Effector memory CD4-positive, alpha-beta T cell (primary cell): ENCODE data around the gene TET3.

Source experiments
- DNase-seq, 3 donors: peaks; one replicate each; pipeline ENCODE4 v3.0.0-alpha.2; 2020
- H3K27ac ChIP-seq: 2 replicates; pipeline ENCODE4 v1.7.0; 2013; ENCODE audit warnings: mild to moderate bottlenecking, low read length, moderate library complexity; ENCODE audit not compliant: insufficient read depth, poor library complexity, severe bottlenecking
- H3K27me3 ChIP-seq: replicated peaks from 2 replicates; pipeline ENCODE4 v1.7.0; 2013; ENCODE audit warnings: mild to moderate bottlenecking, low read length; ENCODE audit not compliant: insufficient read depth, control insufficient read depth, poor library complexity, severe bottlenecking
- H3K36me3 ChIP-seq: 2 replicates; pipeline ENCODE4 v1.7.0; 2013; ENCODE audit warnings: mild to moderate bottlenecking, low read length, moderate library complexity; ENCODE audit not compliant: control insufficient read depth, insufficient read depth
- H3K4me1 ChIP-seq: 2 replicates; pipeline ENCODE4 v1.7.0; 2013; ENCODE audit warnings: low read length, mild to moderate bottlenecking; ENCODE audit not compliant: control insufficient read depth, insufficient read depth, poor library complexity, severe bottlenecking
- H3K4me3 ChIP-seq: 2 replicates; pipeline ENCODE4 v1.7.0; 2013; ENCODE audit warnings: low read length, low read depth, mild to moderate bottlenecking; ENCODE audit not compliant: insufficient read depth, poor library complexity, severe bottlenecking
- H3K9me3 ChIP-seq: 2 replicates; pipeline ENCODE4 v1.7.0; 2013; ENCODE audit warnings: mild to moderate bottlenecking, low read length, moderate library complexity; ENCODE audit not compliant: control insufficient read depth

TET3 gene

DNA sequence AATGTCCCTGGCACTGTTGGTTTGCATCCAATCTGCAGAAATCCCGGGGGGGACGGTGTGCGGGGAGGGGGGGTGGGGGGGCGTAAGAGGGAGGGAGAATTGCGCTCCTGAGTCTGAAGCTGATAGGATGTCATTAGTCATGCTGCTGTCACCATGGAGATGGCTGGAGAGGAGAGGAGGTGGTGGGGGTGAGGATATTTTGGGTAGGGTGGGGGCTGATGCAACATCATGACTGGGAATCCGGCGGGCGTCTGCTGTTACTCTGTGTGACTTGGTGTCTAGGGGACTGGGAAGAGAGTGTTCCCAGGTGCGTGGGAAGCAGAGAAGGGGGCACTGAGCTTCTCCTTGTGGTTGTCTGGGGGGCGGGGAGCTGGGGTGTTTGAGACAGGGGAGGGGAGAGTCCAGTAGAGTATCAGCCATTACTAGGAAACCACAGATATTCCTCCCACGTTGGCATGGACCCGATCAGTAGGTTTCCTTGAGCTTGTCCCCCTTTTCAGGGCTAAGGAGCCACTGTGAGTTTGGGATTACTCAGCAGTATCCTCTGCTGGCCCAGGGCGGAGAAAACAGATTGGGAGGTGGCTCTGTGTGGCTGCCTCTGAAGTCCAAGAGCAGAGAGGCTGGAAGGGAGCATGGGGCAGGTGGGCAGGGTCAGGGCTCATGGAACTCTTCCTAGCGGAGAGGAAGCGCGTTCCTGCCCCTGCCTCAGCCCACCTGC lies 18.9 kb downstream of the TET3 start:
- peak overlapping the region; percentile 62 for H3K27ac ChIP-seq
- H3K4me3 ChIP-seq, result no peak overlapping the region
- no peak for DNase-seq

GRCh38 chr2:74004212-74005182 lies 19.8 kb downstream of the TET3 start:
- no peaks in the 10 kb centered on the region for H3K9me3 ChIP-seq
- H3K4me1 ChIP-seq, result peaks cover 11% of the 10 kb centered on the region
- H3K4me3 ChIP-seq, result no peak overlapping the region
- H3K27ac ChIP-seq, result no peak overlapping the region
- no peak for DNase-seq
- H3K27me3 ChIP-seq, result no peaks in the 10 kb centered on the region
- peaks cover 3% of the 10 kb centered on the region for H3K36me3 ChIP-seq

More for the DNA sequence above, 18.9 kb downstream of the TET3 start:
- Histone ChIP-seq H3K9me3 (no peaks in the 10 kb centered on the region), H3K36me3 (peaks cover 3% of the 10 kb centered on the region), H3K27me3 (no peaks in the 10 kb centered on the region), H3K4me1 (peaks cover 11% of the 10 kb centered on the region)

DNA sequence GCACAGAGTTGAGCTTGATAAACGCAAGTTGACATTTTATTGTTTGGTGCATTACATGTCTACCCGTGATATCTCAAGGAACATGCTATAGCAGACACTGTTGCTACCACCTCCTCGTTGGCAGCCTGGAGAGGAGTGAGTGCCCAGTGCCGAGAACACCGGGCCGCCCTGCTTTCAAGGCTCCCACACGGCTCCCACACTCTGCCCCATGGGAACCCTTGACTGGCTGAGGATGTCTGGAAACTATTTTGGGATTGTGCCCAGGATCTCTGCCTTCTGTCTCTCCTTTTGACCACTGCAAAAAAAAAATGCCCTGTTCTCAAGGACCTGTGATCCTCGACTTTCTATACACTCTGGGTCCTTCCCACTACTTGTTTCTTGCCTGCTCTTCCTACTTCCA lies 21.1 kb downstream of the TET3 start:
- no peak overlapping the region for H3K4me3 ChIP-seq
- peaks cover 3% of the 10 kb centered on the region for H3K36me3 ChIP-seq
- H3K4me1 ChIP-seq, result peaks cover 11% of the 10 kb centered on the region
- no peaks in the 10 kb centered on the region for H3K9me3 ChIP-seq
- H3K27me3 ChIP-seq, result no peaks in the 10 kb centered on the region
- H3K27ac ChIP-seq, result no peak overlapping the region
- no peak for DNase-seq

DNA sequence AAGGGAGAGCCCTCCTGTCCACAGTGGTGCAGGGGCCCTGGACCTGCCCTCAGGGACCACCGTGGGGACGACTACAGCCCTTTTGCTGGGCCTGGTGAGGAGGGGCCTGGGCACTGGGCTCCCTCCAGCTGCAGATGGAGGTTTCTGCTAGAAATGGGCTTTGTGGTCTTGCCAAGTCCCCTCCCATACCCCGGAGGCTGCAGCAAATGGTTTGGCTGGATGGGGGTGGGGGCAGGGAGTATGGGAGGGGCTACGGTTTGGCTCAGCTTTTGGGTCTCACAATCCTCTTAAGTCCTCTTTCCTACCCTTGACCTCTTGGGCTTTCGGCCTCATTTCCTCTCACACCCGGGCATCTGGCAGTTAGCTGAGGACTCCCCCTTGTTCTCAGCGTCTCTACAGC lies 21.7 kb downstream of the TET3 start:
- Histone ChIP-seq H3K36me3 (peaks cover 3% of the 10 kb centered on the region), H3K9me3 (no peaks in the 10 kb centered on the region), H3K27me3 (no peaks in the 10 kb centered on the region), H3K27ac (no peak overlapping the region), H3K4me1 (peaks cover 11% of the 10 kb centered on the region), H3K4me3 (no peak overlapping the region)
- no peak for DNase-seq

GRCh38 chr2:74007121-74007520 lies 22.4 kb downstream of the TET3 start:
- Histone ChIP-seq H3K4me1 (peaks cover 5% of the 10 kb centered on the region), H3K27ac (no peak overlapping the region)

GRCh38 chr2:74007711-74008110 lies 23.0 kb downstream of the TET3 start:
- DNase-seq, result no peak
- Histone ChIP-seq H3K4me3 (no peak overlapping the region), H3K27ac (no peak overlapping the region), H3K9me3 (no peaks in the 10 kb centered on the region), H3K36me3 (peaks cover 3% of the 10 kb centered on the region), H3K27me3 (no peaks in the 10 kb centered on the region), H3K4me1 (peaks cover 5% of the 10 kb centered on the region)

More at GRCh38 chr2:74007121-74007520, 22.4 kb downstream of the TET3 start:
- Histone ChIP-seq H3K36me3 (peaks cover 3% of the 10 kb centered on the region), H3K27me3 (no peaks in the 10 kb centered on the region), H3K9me3 (no peaks in the 10 kb centered on the region), H3K4me3 (no peak overlapping the region)
- no peak for DNase-seq

GRCh38 chr2:74008761-74009395 lies 24.2 kb downstream of the TET3 start:
- no peak overlapping the region for H3K27ac ChIP-seq
- no peak for DNase-seq
- no peaks in the 10 kb centered on the region for H3K27me3 ChIP-seq
- H3K36me3 ChIP-seq, result peaks cover 3% of the 10 kb centered on the region
- no peak overlapping the region for H3K4me3 ChIP-seq
- H3K4me1 ChIP-seq, result no peaks in the 10 kb centered on the region
- no peaks in the 10 kb centered on the region for H3K9me3 ChIP-seq

DNA sequence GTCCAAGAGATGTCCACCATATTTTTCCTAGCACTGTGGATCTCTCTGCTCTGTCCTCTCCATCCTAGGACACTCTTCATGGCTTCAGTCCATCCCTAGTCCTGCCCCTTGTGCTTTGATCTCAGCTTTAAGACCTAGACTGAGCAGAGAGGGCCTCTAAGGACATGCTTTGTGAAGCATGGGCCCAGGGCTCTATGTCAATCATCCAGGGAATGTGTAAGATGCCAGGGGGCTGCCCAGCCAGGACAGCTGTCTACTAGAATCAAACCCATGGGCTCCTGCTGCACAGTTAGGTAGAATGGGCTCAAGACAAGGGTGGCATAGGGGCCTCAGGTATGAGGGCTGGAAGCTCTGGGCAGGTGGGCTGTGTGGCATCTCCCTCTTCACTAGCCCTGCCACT lies 24.9 kb downstream of the TET3 start:
- Histone ChIP-seq H3K9me3 (no peaks in the 10 kb centered on the region), H3K27ac (peak overlapping the region; percentile 23), H3K27me3 (no peaks in the 10 kb centered on the region), H3K4me1 (no peaks in the 10 kb centered on the region), H3K36me3 (peaks cover 3% of the 10 kb centered on the region), H3K4me3 (no peak overlapping the region)
- DNase-seq, result no peak

DNA sequence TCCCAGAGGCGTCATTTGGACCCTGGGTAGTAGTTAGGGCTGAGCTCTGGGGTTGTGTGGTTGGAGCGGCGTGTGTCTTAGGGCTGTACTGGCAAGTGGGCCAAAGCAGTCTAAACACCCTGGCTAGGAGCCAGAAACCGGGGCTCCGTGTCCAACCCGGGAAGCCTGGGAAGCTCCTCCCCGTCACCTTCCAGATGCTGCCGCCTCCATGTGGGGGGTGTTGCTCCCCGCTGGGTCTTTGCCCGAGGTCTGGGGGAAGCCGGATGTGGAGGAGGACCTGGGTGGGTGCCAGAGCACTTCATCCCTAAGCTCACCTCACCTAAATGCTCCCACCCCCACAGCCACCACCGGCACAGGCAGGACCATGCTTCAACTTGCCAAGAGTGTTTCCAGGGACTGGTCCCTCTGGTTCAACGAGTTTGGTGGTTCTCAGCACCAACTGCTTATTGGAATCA lies 25.4 kb downstream of the TET3 start:
- no peak overlapping the region for H3K4me3 ChIP-seq
- H3K27me3 ChIP-seq, result no peaks in the 10 kb centered on the region
- no peaks in the 10 kb centered on the region for H3K9me3 ChIP-seq
- DNase-seq, result no peak
- H3K4me1 ChIP-seq, result no peaks in the 10 kb centered on the region
- peak overlapping the region; percentile 23 for H3K27ac ChIP-seq
- H3K36me3 ChIP-seq, result peaks cover 3% of the 10 kb centered on the region
